Mesenchymal stem cell (in vitro differentiated cells and primary cell): ENCODE measurements around the gene TUT1.

Source experiments
- DNase-seq: peaks from one replicate; pipeline ENCODE4 v3.0.0-alpha.2; 2013
- H2AFZ ChIP-seq: one replicate; pipeline ENCODE4 v1.6.1; 2013; ENCODE audit warnings: low read depth, mild to moderate bottlenecking, control low read depth, inconsistent platforms, low read length, moderate library complexity
- H2AK5ac ChIP-seq: 2 replicates; pipeline ENCODE4 v1.6.1; 2013; ENCODE audit warnings: low read length, moderate library complexity, mild to moderate bottlenecking, inconsistent platforms; ENCODE audit not compliant: severe bottlenecking
- H2BK120ac ChIP-seq: one replicate; pipeline ENCODE4 v1.6.1; 2013; ENCODE audit warnings: low read depth, mild to moderate bottlenecking, inconsistent platforms, low read length, moderate library complexity
- H2BK12ac ChIP-seq, 2 experiments: one replicate each; pipeline ENCODE4 v1.6.1; 2013; ENCODE audit warnings: inconsistent platforms in 2 of 2, low read length in 2 of 2, mild to moderate bottlenecking in 2 of 2, moderate library complexity in 2 of 2, control low read depth in 1 of 2
- H2BK15ac ChIP-seq: one replicate; pipeline ENCODE4 v1.6.1; 2013; ENCODE audit warnings: mild to moderate bottlenecking, low read depth, inconsistent platforms; ENCODE audit not compliant: poor library complexity, severe bottlenecking
- H2BK5ac ChIP-seq: 2 replicates; pipeline ENCODE4 v1.6.1; 2013; ENCODE audit warnings: low read depth, mild to moderate bottlenecking, low read length, control low read depth, inconsistent platforms; ENCODE audit not compliant: poor library complexity, severe bottlenecking
- H3K14ac ChIP-seq, 2 experiments: one replicate each; pipeline ENCODE4 v1.6.1; 2013; ENCODE audit warnings: inconsistent platforms in 2 of 2, low read length in 2 of 2, control low read depth in 1 of 2, mild to moderate bottlenecking in 1 of 2, moderate library complexity in 1 of 2
- H3K18ac ChIP-seq, 2 experiments: one replicate each; pipeline ENCODE4 v1.6.1; 2013; ENCODE audit warnings: inconsistent platforms in 2 of 2, low read length in 2 of 2, control low read depth in 1 of 2, low read depth in 1 of 2, mild to moderate bottlenecking in 1 of 2
- H3K23ac ChIP-seq, 2 experiments: one replicate each; pipeline ENCODE4 v1.6.1; 2013; ENCODE audit warnings: inconsistent platforms in 2 of 2, low read length in 2 of 2, mild to moderate bottlenecking in 2 of 2, moderate library complexity in 2 of 2, control low read depth in 1 of 2
- H3K27ac ChIP-seq: 2 replicates; pipeline ENCODE4 v1.5.1; 2013; ENCODE audit warnings: mild to moderate bottlenecking, moderate library complexity, low read length, control low read depth, inconsistent platforms; ENCODE audit not compliant: poor library complexity, severe bottlenecking
- H3K27me3 ChIP-seq, 2 experiments: 2 replicates each; pipeline versions ENCODE4 v1.6.1 to v1.7.0; 2013; ENCODE audit warnings: low read length in 2 of 2, mild to moderate bottlenecking in 2 of 2, moderate library complexity in 2 of 2, control low read depth in 1 of 2, inconsistent platforms in 1 of 2; ENCODE audit not compliant: control insufficient read depth in 1 of 2, insufficient read depth in 1 of 2
- H3K36me3 ChIP-seq, 2 experiments: 2 replicates each; pipeline versions ENCODE4 v1.6.1 to v1.7.0; 2013; ENCODE audit warnings: low read length in 2 of 2, control low read depth in 1 of 2, inconsistent platforms in 1 of 2, low read depth in 1 of 2, mild to moderate bottlenecking in 1 of 2; ENCODE audit not compliant: insufficient read depth in 2 of 2, control insufficient read depth in 1 of 2
- H3K4ac ChIP-seq, 2 experiments: one replicate each; pipeline ENCODE4 v1.6.1; 2013; ENCODE audit warnings: inconsistent platforms in 2 of 2, low read length in 2 of 2, mild to moderate bottlenecking in 2 of 2, moderate library complexity in 2 of 2, control low read depth in 1 of 2, low read depth in 1 of 2
- H3K4me1 ChIP-seq: 2 replicates; pipeline ENCODE4 v1.6.1; 2013; ENCODE audit warnings: low read depth, low read length, control low read depth; ENCODE audit not compliant: control insufficient read depth, insufficient read depth
- H3K4me2 ChIP-seq: 2 replicates; pipeline ENCODE4 v1.6.1; 2013; ENCODE audit warnings: low read length, mild to moderate bottlenecking, inconsistent platforms; ENCODE audit not compliant: poor library complexity, severe bottlenecking
- H3K4me3 ChIP-seq, 2 experiments: 2 replicates each; pipeline versions ENCODE4 v1.5.1 to v1.7.0; 2013; ENCODE audit warnings: low read length in 2 of 2, mild to moderate bottlenecking in 2 of 2, control low read depth in 1 of 2, low read depth in 1 of 2; ENCODE audit not compliant: insufficient read depth in 1 of 2
- H3K79me1 ChIP-seq: replicated peaks from 2 replicates; pipeline ENCODE4 v1.6.1; 2013; ENCODE audit warnings: mild to moderate bottlenecking, control low read depth, low read length, inconsistent platforms; ENCODE audit not compliant: poor library complexity, severe bottlenecking
- H3K9ac ChIP-seq: 2 replicates; pipeline ENCODE4 v1.7.0; 2013; ENCODE audit warnings: mild to moderate bottlenecking, low read length, moderate library complexity
- H3K9me3 ChIP-seq: 2 replicates; pipeline ENCODE4 v1.7.0; 2013; ENCODE audit warnings: mild to moderate bottlenecking, low read length; ENCODE audit not compliant: control insufficient read depth
- H4K8ac ChIP-seq: one replicate; pipeline ENCODE4 v1.6.1; 2013; ENCODE audit warnings: inconsistent platforms, mild to moderate bottlenecking, low read length, moderate library complexity
- H4K91ac ChIP-seq: one replicate; pipeline ENCODE4 v1.6.1; 2013; ENCODE audit warnings: mild to moderate bottlenecking, low read length, inconsistent platforms
- WGBS: methylation state at CpG from one replicate; pipeline ENCODE4 v1.1.7; 2013; ENCODE audit warnings: mixed read lengths; 5-methylcytosine and 5-hydroxymethylcytosine counted together

Gene TUT1

DNA sequence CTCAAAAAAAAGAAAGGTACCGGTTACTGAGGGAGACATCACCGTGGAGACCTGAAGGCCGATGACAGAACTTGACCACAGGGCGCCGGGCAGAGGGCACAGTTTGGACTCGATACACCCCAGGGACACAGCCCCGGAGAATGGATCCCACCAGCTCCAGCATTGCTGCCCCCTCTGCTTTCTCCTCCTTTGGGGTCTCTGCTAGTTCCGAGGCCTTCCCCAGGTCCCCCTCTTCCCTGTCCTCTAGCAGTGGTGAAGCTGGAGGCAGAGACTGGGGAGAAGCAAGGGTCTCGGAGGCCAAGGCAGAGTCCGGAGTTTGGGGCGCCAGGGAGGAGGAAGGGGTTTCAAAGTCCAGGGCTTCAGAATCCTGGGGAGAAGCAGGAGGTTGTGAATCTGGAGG is 12.8 kb downstream of the TUT1 start:
- Histone ChIP-seq H3K4me1 (peaks cover 18% of the 10 kb centered on the region), H4K8ac (no peak overlapping the region), H2BK120ac (no peak overlapping the region), H3K14ac (no peak overlapping the region), H2AK5ac (no peak overlapping the region), H3K4ac (no peak overlapping the region), H3K27me3 (no peaks in the 10 kb centered on the region), H3K9me3 (no peaks in the 10 kb centered on the region), H2AFZ (no peak overlapping the region), H4K91ac (no peak overlapping the region), H3K23ac (no peak overlapping the region), H3K4me2 (no peak overlapping the region), H3K9ac (no peak overlapping the region), H2BK5ac (no peak overlapping the region), H3K79me1 (peaks cover 22% of the 10 kb centered on the region), H3K36me3 (peaks cover 44 to 60% of the 10 kb centered on the region in 2 experiments), H3K4me3 (no peak overlapping the region), H3K18ac (no peak overlapping the region), H2BK12ac (no peak overlapping the region), H3K27ac (no peak overlapping the region), H2BK15ac (no peak overlapping the region)
- WGBS, result over 99% methylated on average over 9 of the region's 11 CpGs
- DNase-seq, result no peak

DNA sequence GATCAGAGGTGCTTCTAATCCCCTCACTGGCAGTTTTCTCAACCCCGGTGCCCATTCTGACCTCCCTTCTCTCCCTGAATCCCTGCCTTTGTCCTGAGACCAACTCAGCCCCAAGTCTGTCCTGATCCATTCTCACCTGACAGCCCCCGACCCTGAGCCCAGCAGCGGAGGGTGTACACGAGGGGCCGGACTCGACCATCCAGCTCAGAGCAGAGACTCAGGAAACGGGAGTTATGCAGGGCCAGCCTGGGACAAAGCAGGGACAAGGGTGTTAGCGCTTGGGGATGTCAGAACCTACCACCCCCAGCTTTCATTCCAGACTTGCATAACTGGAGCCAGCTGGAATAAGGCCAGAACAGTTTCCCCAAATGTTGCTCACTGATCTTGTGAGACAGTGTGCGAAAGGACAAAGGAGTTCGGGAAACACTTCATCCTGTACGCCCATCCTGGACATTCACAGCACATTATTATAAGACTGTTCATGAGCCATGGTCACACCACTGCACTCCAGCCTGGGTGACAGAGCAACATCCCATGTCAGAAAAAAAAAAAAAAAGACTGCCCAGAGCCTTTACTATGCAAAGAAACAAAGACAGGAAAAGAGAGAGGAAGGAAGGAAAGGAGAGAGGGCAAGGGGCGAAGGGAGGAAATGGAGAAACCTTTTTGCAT is 14.1 kb downstream of the TUT1 start:
- H2AK5ac ChIP-seq, result peak overlapping the region; percentile 16
- no peak for DNase-seq
- 95% methylated on average over 11 of the region's 12 CpGs for WGBS
- no peak overlapping the region for H3K4me3 ChIP-seq
- no peak overlapping the region for H4K8ac ChIP-seq
- H2BK15ac ChIP-seq, result no peak overlapping the region
- no peak overlapping the region for H2BK120ac ChIP-seq
- H3K4ac ChIP-seq, result no peak overlapping the region
- no peak overlapping the region for H3K14ac ChIP-seq
- no peak overlapping the region for H3K23ac ChIP-seq
- peaks cover 47 to 60% of the 10 kb centered on the region in 2 experiments for H3K36me3 ChIP-seq
- peaks cover 20% of the 10 kb centered on the region for H3K79me1 ChIP-seq
- no peaks in the 10 kb centered on the region for H3K9me3 ChIP-seq
- H3K4me1 ChIP-seq, result peaks cover 21% of the 10 kb centered on the region
- no peak overlapping the region for H3K27ac ChIP-seq
- no peak overlapping the region for H2AFZ ChIP-seq
- H4K91ac ChIP-seq, result no peak overlapping the region
- H3K4me2 ChIP-seq, result no peak overlapping the region
- H3K18ac ChIP-seq, result no peak overlapping the region
- H2BK5ac ChIP-seq, result no peak overlapping the region
- H3K27me3 ChIP-seq, result no peaks in the 10 kb centered on the region
- no peak overlapping the region for H2BK12ac ChIP-seq
- H3K9ac ChIP-seq, result peak overlapping the region; percentile 98

GRCh38 chr11:62575837-62576236 is 15.5 kb downstream of the TUT1 start:
- H3K9ac ChIP-seq, result peak overlapping the region; percentile 98
- peaks cover 44 to 60% of the 10 kb centered on the region in 2 experiments for H3K36me3 ChIP-seq
- H2AFZ ChIP-seq, result no peak overlapping the region
- H3K4me3 ChIP-seq, result peak overlapping the region in 1 of 2 experiments; percentile 91
- no peaks in the 10 kb centered on the region for H3K9me3 ChIP-seq
- no peak overlapping the region for H2AK5ac ChIP-seq
- no peak overlapping the region for H3K14ac ChIP-seq
- H3K23ac ChIP-seq, result no peak overlapping the region
- H3K4me1 ChIP-seq, result peaks cover 26% of the 10 kb centered on the region
- no peak overlapping the region for H3K4me2 ChIP-seq
- peak overlapping the region in 1 of 2 experiments; percentile 41 for H3K4ac ChIP-seq
- no peak overlapping the region for H2BK120ac ChIP-seq
- no peaks in the 10 kb centered on the region for H3K27me3 ChIP-seq
- H4K91ac ChIP-seq, result peak overlapping the region; percentile 98
- H3K27ac ChIP-seq, result no peak overlapping the region
- WGBS, result 95% methylated on average over 14 of the region's 14 CpGs
- H4K8ac ChIP-seq, result peak overlapping the region; percentile 94
- H3K18ac ChIP-seq, result peak overlapping the region in 1 of 2 experiments; percentile 79
- H3K79me1 ChIP-seq, result peaks cover 13% of the 10 kb centered on the region
- no peak for DNase-seq
- no peak overlapping the region for H2BK5ac ChIP-seq
- H2BK15ac ChIP-seq, result no peak overlapping the region
- no peak overlapping the region for H2BK12ac ChIP-seq

DNA sequence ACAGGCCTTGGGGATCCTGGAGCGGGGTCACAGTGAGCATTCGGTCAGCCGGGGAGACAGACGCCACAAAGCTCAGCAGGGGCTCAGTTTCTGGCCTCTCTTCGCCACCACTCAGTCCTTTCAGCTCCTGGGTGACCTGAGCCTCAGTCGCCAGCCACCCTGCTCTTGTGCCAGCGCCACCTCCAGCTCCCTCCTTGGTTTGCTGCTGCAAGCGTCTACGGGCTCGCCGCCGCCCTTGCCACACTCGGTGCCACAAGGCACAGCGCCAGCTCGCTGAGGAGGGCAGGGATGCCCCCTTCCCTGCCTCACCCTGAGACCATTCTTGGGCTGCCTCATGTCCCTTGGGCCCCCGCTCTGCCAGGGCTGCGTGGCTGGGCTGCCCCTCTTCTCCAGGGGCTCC is 16.2 kb downstream of the TUT1 start:
- H3K27ac ChIP-seq, result peak overlapping the region; percentile 95

More for the DNA sequence above, 16.2 kb downstream of the TUT1 start:
- Histone ChIP-seq H3K23ac (peak overlapping the region in 1 of 2 experiments; percentile 94), H2AK5ac (peak overlapping the region; percentile 95), H3K14ac (peak overlapping the region in 1 of 2 experiments; percentile 84), H2BK12ac (peak overlapping the region; percentile 40 to 59), H3K27me3 (no peaks in the 10 kb centered on the region), H3K4me1 (peaks cover 26% of the 10 kb centered on the region), H3K4me3 (peak overlapping the region; percentile 70 to 91), H3K36me3 (peaks cover 49 to 64% of the 10 kb centered on the region in 2 experiments), H2BK120ac (peak overlapping the region; percentile 55), H3K4me2 (peak overlapping the region; percentile 81), H3K18ac (peak overlapping the region; percentile 79 to 86), H2BK15ac (peak overlapping the region; percentile 55), H2AFZ (no peak overlapping the region), H4K8ac (peak overlapping the region; percentile 94), H3K9ac (peak overlapping the region; percentile 98), H4K91ac (peak overlapping the region; percentile 98), H3K4ac (peak overlapping the region; percentile 76 to 97), H2BK5ac (no peak overlapping the region), H3K79me1 (peaks cover 13% of the 10 kb centered on the region), H3K9me3 (no peaks in the 10 kb centered on the region)
- WGBS, result 78% methylated on average over 17 of the region's 17 CpGs
- DNase-seq, result no peak
